ENCODE data around the gene CMTM2.

DNA sequence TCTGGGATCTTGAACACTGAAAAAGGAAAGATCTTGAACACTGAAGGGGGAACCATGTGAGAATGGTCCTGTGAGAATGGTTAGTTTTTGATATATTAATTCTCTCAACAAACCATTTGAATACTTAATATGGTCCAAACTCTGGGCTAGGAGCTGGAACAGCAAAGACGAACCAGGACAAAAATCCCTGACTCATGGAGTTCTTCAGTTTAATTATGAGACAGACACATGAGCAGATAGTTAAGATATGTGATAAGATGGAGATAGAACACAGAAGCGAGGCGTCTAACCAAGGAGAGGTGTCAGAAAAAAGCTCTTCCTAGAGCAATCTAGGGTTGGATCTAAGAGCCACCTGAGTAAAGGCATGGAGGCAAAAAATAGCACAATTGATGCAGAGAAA, 25.2 kb upstream of the CMTM2 start:
- no peak for TF ChIP-seq EZH2 (IDR thresholded peaks at IDR 0.05; ENCODE audit: borderline replicate concordance, insufficient read depth, low read length, poor library complexity, severe bottlenecking)
- TF ChIP-seq CTCF (IDR thresholded peaks at IDR 0.05; ENCODE audit: poor library complexity, severe bottlenecking): no peak
